Putamen (tissue), 1 donor: Measurements from ENCODE around the gene ENTPD2.
A peak's percentile ranks its signal among the peaks of the same experiment; 100 is the strongest.

Experiments
- DNase-seq: peaks from one replicate; pipeline ENCODE4 v3.0.0-alpha.2; 2016; ENCODE audit warnings: low spot score

The ENTPD2 gene

GRCh38 chr9:137079401-137079787 lies 25.5 kb upstream of the ENTPD2 start:
- DNase-seq = no peak

DNA sequence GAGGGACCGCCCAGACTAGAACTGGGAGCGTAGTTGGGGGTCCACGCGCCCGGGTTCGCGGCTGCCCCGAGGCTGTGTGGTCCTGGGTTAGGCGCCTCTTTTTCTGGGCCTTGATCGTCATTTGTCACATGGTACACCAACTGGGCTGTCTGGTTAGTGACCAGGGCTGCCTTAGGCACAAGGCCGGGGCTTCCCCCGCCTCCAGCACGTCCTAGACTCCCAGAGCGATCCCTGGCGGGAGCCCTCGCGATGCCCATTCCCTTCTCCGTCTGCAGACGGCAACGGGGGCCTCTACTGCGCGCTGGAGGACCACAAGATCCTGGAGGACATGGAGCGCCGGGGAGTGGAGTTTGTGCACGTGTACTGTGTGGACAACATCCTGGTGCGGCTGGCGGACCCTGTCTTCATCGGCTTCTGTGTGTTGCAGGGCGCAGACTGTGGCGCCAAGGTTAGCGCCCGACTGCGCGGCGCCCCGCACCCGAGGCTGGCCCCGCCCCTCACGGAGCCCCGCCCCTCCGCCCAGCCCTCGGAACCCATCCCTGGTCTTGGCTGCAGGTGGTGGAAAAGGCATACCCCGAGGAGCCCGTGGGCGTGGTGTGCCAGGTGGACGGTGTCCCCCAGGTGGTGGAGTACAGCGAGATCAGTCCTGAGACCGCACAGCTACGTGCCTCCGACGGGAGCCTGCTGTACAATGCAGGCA lies 25.0 kb upstream of the ENTPD2 start:
- DNase-seq = no peak

GRCh38 chr9:137077758-137078693 lies 24.2 kb upstream of the ENTPD2 start:
- no peak for DNase-seq

DNA sequence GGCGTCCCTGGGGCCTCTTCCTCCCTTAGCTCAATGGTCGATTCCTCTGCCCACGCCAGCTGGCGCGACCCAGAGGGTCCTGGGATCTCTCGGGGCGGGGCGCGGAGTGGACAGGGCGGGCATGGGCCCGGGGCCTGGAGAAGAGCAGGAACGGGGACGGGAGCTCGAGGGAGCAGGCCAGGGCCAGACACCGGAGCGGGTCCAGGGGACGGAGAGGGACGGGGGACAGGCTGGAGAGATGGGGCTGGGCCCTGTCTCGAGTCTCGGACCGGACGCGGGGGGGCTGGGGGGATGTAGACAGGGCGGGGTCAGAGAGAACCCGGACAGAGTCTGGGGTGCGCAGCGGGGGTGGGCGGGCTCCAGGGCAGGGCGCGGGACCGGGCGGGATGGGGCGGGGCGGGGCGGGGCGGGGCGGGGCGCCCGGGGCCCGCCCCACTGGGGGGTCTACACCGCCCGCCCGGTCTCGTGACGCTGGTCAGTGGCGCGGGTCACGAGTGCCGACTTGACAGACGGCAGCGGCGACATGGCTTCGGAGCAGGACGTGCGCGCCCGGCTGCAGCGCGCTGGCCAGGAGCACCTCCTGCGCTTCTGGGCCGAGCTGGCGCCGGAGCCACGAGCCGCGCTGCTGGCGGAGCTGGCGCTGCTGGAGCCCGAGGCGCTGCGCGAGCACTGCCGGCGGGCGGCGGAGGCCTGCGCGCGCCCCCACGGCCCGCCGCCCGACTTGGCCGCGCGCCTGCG lies 23.3 kb upstream of the ENTPD2 start, which contains the start of gene UAP1L1:
UAP1L1 (plus strand) TSS at position 508 of the 738 bp plus-strand sequence; CDS start at position 524, 16 bp downstream.
- DNase-seq = peak; percentile 82

GRCh38 chr9:137076636-137077009 lies 22.8 kb upstream of the ENTPD2 start:
- DNase-seq = no peak

DNA sequence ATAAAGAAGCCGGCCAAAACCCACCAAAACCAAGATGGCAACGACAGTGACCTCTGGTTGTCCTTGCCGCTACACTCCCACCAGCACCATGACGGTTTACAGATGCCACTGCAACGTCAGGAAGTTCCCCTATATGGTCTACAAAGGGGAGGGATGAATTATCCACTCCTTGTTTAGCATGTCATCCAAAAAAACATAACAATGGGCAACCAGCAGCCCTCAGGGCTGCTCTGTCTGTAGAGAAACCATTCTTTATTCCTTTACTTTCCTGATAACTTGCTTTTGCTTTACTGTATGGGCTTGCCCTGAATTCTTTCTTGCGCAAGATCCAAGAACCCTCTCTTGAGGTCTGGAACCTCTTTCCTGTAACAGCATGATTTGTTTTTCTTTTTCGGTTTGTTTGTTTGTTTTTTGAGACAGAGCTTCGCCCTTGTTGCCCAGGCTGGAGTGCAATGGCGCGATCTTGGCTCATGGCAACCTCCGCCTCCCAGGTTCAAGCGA lies 21.5 kb upstream of the ENTPD2 start:
- no peak for DNase-seq

GRCh38 chr9:137074657-137075274 lies 20.9 kb upstream of the ENTPD2 start:
- no peak for DNase-seq

DNA sequence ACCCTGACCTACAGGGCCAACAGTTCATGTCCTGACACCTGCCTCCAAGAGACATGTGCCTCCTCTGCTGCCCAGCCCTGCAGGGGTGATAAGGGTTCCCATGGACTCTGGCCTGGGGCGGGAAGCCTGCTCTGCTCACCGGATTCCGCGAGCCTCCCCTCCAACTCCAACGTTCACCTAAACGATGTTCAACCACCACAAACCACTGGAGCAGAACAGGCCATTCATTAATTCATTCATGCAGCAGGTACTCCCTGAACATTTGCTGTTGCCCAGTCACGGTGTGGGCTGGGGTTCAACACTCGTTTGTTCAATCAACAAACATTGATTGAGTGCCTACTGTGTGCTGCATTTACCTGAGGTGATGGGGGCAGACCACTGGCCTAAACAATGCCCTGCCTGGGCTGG lies 20.1 kb upstream of the ENTPD2 start:
- no peak for DNase-seq

DNA sequence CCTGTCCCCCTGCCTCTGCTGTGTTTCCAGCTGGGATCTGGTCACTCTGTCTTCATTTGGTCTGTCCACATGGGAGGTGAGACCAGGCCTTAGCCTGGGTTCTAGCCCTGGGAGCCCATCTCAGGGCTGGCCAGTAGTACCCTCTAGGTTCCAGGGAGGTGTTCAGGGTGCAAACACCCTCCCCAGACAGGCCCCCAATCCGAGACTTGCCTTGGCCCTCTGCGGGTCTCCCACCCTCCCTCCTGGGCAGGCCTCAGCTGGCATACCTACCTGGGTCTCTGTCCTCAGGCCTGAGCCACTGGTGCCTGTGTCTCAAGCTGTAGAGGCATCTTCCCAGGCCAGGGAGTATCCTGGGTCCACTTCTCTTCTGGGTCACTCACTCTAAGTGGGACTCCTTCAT lies 17.4 kb upstream of the ENTPD2 start:
- DNase-seq = no peak

- peak; percentile 93 for DNase-seq
Measured at GRCh38 chr9:137070906-137071275, 17.0 kb upstream of the ENTPD2 start.

- DNase-seq = peak; percentile 87
Measured at GRCh38 chr9:137070201-137070905, 16.5 kb upstream of the ENTPD2 start, which contains the start of gene SAPCD2. Gene SAPCD2, minus strand, starts transcription at chr9:137070557. Its CDS starts 97 bp downstream, at chr9:137070460.

DNA sequence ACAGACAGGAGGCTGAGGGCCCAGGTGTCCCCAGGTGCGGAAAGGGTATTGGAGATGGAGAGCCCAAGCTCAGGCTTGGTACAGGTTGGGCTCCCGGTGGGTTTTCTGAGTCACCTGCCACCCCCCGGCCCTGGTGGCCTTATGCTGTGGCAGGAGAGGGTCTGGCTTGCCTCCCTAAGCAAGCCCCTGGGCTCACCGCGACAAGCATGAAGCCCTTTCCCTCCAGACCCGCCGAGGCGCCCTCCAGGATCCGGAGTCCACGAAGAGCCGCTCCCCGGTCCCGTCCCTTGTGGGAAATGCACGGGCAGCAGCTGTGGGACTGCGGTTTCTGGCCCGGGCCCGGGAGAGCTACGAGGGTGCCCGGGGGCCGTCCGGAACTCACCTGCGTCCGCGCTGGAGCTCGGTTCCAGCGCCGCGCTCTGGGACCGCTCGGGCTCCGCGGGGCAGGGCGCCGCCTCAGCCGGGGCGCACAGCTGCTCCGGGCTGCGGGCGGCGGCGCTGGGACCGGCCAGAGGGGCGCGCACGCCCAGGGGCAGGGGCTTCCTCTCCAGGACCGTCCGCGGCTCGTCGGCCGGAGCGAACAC lies 15.7 kb upstream of the ENTPD2 start:
- no peak for DNase-seq

GRCh38 chr9:137068539-137069507 lies 15.0 kb upstream of the ENTPD2 start:
- DNase-seq = no peak

DNA sequence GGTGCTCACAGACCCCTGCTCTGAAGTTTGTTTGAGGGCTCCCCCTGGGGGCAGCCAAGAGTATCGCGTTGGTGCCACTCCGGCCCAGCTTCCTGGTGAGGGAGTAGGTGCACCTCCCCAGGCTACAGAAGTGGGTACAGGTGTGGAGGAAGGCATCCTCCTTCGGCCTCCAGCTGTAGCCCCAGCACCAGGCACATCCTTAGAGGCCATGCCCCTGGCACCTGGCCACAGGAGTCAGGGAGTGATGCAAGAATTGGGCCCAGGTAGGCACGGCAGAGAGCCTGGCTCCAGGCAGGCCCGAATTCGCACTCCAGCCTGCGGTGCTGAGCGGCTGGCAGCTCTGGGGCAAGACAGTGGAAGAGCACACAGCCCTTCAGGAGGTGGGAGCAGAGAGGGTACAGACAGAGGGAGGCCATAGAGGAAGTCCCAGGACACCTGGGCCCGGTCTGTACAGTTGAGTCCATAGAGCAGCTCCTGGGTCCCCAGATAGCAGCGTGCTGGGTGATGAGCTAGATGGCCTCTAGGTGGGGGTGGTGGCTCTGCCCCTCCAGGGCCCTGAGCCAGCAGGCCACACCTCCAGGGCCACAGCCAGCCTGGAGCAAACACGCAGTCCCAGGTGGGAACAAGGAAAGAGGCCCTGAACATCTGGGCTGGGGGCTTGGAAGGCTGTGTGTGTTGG lies 14.1 kb upstream of the ENTPD2 start:
- DNase-seq = peak; percentile 77

DNA sequence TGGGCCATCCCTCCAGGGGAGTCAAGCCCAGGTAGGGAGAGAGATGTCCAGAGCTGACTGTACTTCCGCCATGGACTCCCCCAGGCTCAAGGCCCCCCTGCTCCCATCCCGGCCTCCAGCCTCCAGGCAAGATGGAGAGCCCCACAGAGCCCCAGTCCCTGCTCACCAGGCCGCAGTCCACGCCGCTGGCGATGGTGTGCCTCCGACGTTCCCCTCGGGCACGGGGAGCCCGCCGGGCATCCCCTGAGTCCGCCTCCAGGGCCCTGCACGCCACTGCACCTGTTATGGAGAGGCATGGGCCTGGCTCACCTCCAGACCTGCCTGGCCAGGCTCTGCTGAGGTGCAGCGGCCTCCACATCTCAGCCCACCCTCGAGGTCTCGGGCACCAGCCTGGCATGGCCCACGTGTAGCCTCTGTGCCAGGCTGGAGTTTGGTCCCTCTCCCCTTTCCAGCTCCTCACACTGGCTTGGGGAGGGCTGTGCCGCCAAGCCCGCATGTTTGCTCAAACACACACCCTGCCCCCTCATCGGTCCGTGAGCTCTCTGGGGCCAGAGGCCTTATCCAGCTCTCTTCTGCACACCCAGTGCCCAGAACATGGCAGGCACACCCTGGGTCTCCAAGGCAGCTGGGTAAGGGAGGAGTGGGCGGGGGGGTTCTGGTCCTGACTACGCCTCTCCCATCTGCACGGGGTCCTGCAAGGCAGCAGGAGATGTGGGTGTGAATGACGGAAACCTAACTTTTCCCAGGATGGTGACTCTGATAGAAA lies 12.4 kb upstream of the ENTPD2 start:
- DNase-seq = no peak

- no peak for DNase-seq
Measured at GRCh38 chr9:137065336-137065967, 11.6 kb upstream of the ENTPD2 start.

GRCh38 chr9:137064880-137065164 lies 11.0 kb upstream of the ENTPD2 start:
- DNase-seq = no peak
